Karpas-422 (cell line): ENCODE results near the gene RAB15. TPM values are rescaled to one million over a fixed set of nuclear protein-coding genes. Genes with fewer than 3 reads are reported as not detected.

Experiments used
- DNase-seq: peaks from one replicate; pipeline ENCODE4 v3.0.0-alpha.2; 2015
- H2AFZ ChIP-seq: fragments of 200-600 bp; sonication (generic); 2 replicates; pipeline ENCODE4 v1.6.1; 2014; ENCODE audit warnings: antibody characterized with exemption, low read length, mixed read lengths
- H3K27ac ChIP-seq: fragments of 200-600 bp; sonication (generic); 2 replicates; pipeline ENCODE4 v1.5.1; 2014; ENCODE audit warnings: mild to moderate bottlenecking, low read length, moderate library complexity
- H3K27me3 ChIP-seq: fragments of 200-600 bp; sonication (generic); 2 replicates; pipeline ENCODE4 v1.6.1; 2014; ENCODE audit warnings: low read length, mixed read lengths
- H3K36me3 ChIP-seq: fragments of 200-600 bp; sonication (generic); 2 replicates; pipeline ENCODE4 v1.6.1; 2014; ENCODE audit warnings: low read length, mixed read lengths; ENCODE audit not compliant: insufficient read depth
- H3K4me1 ChIP-seq: fragments of 200-600 bp; sonication (generic); 2 replicates; pipeline ENCODE4 v1.6.1; 2014; ENCODE audit warnings: mild to moderate bottlenecking, low read length, mixed read lengths
- H3K4me2 ChIP-seq: fragments of 200-600 bp; sonication (generic); 2 replicates; pipeline ENCODE4 v1.6.1; 2014; ENCODE audit warnings: low read length, low read depth, mild to moderate bottlenecking; ENCODE audit not compliant: poor library complexity, severe bottlenecking
- H3K4me3 ChIP-seq: fragments of 200-600 bp; sonication (generic); 2 replicates; pipeline ENCODE4 v1.5.1; 2014; ENCODE audit warnings: mild to moderate bottlenecking, antibody characterized with exemption, low read length, mixed read lengths
- H3K79me2 ChIP-seq: fragments of 200-600 bp; sonication (generic); 2 replicates; pipeline ENCODE4 v1.6.1; 2014; ENCODE audit warnings: mild to moderate bottlenecking, low read length, mixed read lengths
- H3K9ac ChIP-seq: fragments of 200-600 bp; sonication (generic); 2 replicates; pipeline ENCODE4 v1.6.0; 2014; ENCODE audit warnings: low read length
- H3K9me2 ChIP-seq: fragments of 200-600 bp; sonication (generic), shearing (Covaris generic); replicated peaks from 2 replicates; pipeline ENCODE4 v1.6.0; 2014; ENCODE audit warnings: mild to moderate bottlenecking, low read length, moderate library complexity; ENCODE audit not compliant: insufficient read depth
- H3K9me3 ChIP-seq: fragments of 300-700, 200-600 bp; sonication (generic); 2 replicates; pipeline ENCODE4 v1.6.1; 2014; ENCODE audit warnings: low read length, mixed read lengths
- H4K20me1 ChIP-seq: fragments of 200-600 bp; sonication (generic); 2 replicates; pipeline ENCODE4 v1.6.1; 2014; ENCODE audit warnings: mild to moderate bottlenecking, antibody characterized with exemption, low read length, low read depth; ENCODE audit not compliant: insufficient read depth
- total RNA-seq: library from RNA; depleted of rRNA; stranded (reverse); fragments of >200 nt; shearing (Covaris generic); gene quantifications from 2 replicates; pipeline ENCODE4 v1.2.3, GENCODE V29; 2014; ENCODE audit warnings: low replicate concordance

RAB15 gene
- total RNA-seq, 1 experiment from 2014 or later, result 1.2 TPM

- DNase-seq, result no peak
- Histone ChIP-seq H3K27me3 (no peaks in the 10 kb centered on the region), H4K20me1 (peaks cover 20% of the 10 kb centered on the region; the same call in 1 of the 2 replicates), H3K4me1 (no peaks in the 10 kb centered on the region), H3K4me2 (no peak overlapping the region), H3K9ac (no peak overlapping the region), H3K36me3 (peaks cover 81% of the 10 kb centered on the region), H3K79me2 (peaks cover 97% of the 10 kb centered on the region), H3K4me3 (no peak overlapping the region), H2AFZ (no peak overlapping the region), H3K9me2 (no peaks in the 10 kb centered on the region), H3K27ac (no peak overlapping the region), H3K9me3 (no peaks in the 10 kb centered on the region)
Measured at GRCh38 chr14:64927031-64927430, 45.1 kb downstream of the RAB15 start.

- no peaks in the 10 kb centered on the region for H3K27me3 ChIP-seq
- no peaks in the 10 kb centered on the region for H3K9me3 ChIP-seq
- H4K20me1 ChIP-seq, result peaks cover 25% of the 10 kb centered on the region; the same call in 1 of the 2 replicates
- H3K79me2 ChIP-seq, result peaks cover 97% of the 10 kb centered on the region
- no peak overlapping the region for H3K27ac ChIP-seq
- no peak overlapping the region for H3K9ac ChIP-seq
- no peak overlapping the region for H2AFZ ChIP-seq
- H3K4me1 ChIP-seq, result no peaks in the 10 kb centered on the region
- no peak for DNase-seq
- H3K4me3 ChIP-seq, result no peak overlapping the region
- H3K9me2 ChIP-seq, result no peaks in the 10 kb centered on the region
- peaks cover 80% of the 10 kb centered on the region for H3K36me3 ChIP-seq
- no peak overlapping the region for H3K4me2 ChIP-seq
Measured at GRCh38 chr14:64926398-64926995, 45.6 kb downstream of the RAB15 start.

GRCh38 chr14:64923015-64923414, 49.1 kb downstream of the RAB15 start:
- Histone ChIP-seq H3K9ac (no peak overlapping the region), H3K27me3 (no peaks in the 10 kb centered on the region), H3K9me3 (no peaks in the 10 kb centered on the region), H4K20me1 (peaks cover 27% of the 10 kb centered on the region), H3K79me2 (peaks cover 97% of the 10 kb centered on the region), H3K9me2 (no peaks in the 10 kb centered on the region), H3K36me3 (peaks cover 66% of the 10 kb centered on the region), H3K4me3 (no peak overlapping the region), H2AFZ (no peak overlapping the region), H3K4me2 (no peak overlapping the region), H3K27ac (no peak overlapping the region), H3K4me1 (0 out of 2 replicates have a peak, but pooled peaks cover 5% of the 10 kb centered on the region)
- DNase-seq, result no peak

DNA sequence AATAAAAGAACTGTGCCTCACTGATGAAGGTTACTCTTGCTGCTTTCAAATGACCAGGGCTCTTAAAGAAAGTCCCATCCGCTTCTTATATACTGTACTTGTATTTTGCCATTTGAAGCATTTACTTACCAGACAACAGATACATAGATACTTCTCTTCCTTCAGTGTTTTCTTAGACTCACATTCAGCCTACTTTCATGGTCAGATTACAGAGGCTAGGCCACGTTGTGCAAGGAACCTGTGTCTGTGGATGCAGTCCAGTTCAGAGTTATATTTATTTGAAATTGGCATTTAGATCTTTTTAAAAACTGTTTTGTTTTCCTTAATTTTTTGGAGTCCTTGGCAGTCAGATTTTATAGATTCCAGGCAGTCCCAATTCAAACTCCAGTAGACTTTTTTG, 51.7 kb downstream of the RAB15 start:
- H3K9me3 ChIP-seq, result no peaks in the 10 kb centered on the region
- no peak overlapping the region for H3K9ac ChIP-seq
- no peak overlapping the region for H2AFZ ChIP-seq
- H3K4me1 ChIP-seq, result peaks cover 20% of the 10 kb centered on the region
- no peak overlapping the region for H3K4me3 ChIP-seq
- H3K27me3 ChIP-seq, result no peaks in the 10 kb centered on the region
- no peak overlapping the region for H3K4me2 ChIP-seq
- DNase-seq, result no peak
- H3K27ac ChIP-seq, result no peak overlapping the region
- H3K36me3 ChIP-seq, result peaks cover 56% of the 10 kb centered on the region; the same call in 1 of the 2 replicates
- peaks cover 99% of the 10 kb centered on the region for H3K79me2 ChIP-seq
- peaks cover 22% of the 10 kb centered on the region for H4K20me1 ChIP-seq
- H3K9me2 ChIP-seq, result no peaks in the 10 kb centered on the region

DNA sequence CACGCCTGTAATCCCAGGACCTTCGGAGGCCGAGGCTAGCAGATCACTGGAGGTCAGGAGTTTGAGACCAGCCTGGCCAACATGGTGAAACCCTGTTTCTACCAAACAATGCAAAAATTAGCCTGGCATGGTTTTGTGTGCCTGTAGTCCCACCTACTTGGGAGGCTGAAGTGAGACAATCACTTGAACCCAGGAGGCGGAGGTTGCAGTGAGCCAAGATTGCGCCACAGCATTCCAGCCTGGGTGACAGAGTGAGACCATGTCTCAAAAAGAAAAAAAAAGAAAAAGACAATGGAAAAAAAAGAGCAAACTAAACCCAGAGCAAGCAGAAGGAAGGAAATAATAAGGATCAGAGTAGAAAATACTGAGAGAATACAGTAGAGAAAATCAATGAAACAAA, 52.5 kb downstream of the RAB15 start:
- H3K4me2 ChIP-seq, result no peak overlapping the region
- no peak overlapping the region for H3K4me3 ChIP-seq
- peaks cover 47% of the 10 kb centered on the region; the same call in 1 of the 2 replicates for H3K36me3 ChIP-seq
- no peaks in the 10 kb centered on the region for H3K9me3 ChIP-seq
- peaks cover 27% of the 10 kb centered on the region for H4K20me1 ChIP-seq
- peaks cover 24% of the 10 kb centered on the region for H3K4me1 ChIP-seq
- H3K79me2 ChIP-seq, result peaks cover 99% of the 10 kb centered on the region
- no peak overlapping the region for H3K27ac ChIP-seq
- DNase-seq, result no peak
- H3K9ac ChIP-seq, result no peak overlapping the region
- no peaks in the 10 kb centered on the region for H3K27me3 ChIP-seq
- no peak overlapping the region for H2AFZ ChIP-seq
- H3K9me2 ChIP-seq, result no peaks in the 10 kb centered on the region

GRCh38 chr14:64919215-64919614, 52.9 kb downstream of the RAB15 start:
- H3K79me2 ChIP-seq, result peaks cover 99% of the 10 kb centered on the region
- H3K4me1 ChIP-seq, result peaks cover 24% of the 10 kb centered on the region
- H4K20me1 ChIP-seq, result peaks cover 27% of the 10 kb centered on the region

GRCh38 chr14:64918216-64918615, 53.9 kb downstream of the RAB15 start:
- Histone ChIP-seq H2AFZ (no peak overlapping the region), H3K4me2 (no peak overlapping the region), H3K4me1 (peaks cover 29% of the 10 kb centered on the region), H3K9ac (no peak overlapping the region), H3K36me3 (peaks cover 37% of the 10 kb centered on the region; the same call in 1 of the 2 replicates), H4K20me1 (peaks cover 27% of the 10 kb centered on the region), H3K9me3 (no peaks in the 10 kb centered on the region), H3K27ac (no peak overlapping the region), H3K4me3 (no peak overlapping the region), H3K27me3 (no peaks in the 10 kb centered on the region), H3K79me2 (peaks cover 89% of the 10 kb centered on the region), H3K9me2 (no peaks in the 10 kb centered on the region)
- DNase-seq, result no peak

More at GRCh38 chr14:64919215-64919614, 52.9 kb downstream of the RAB15 start:
- no peak for DNase-seq
- Histone ChIP-seq H3K9ac (no peak overlapping the region), H3K4me2 (no peak overlapping the region), H3K36me3 (peaks cover 43% of the 10 kb centered on the region; the same call in 1 of the 2 replicates), H3K27me3 (no peaks in the 10 kb centered on the region), H2AFZ (no peak overlapping the region), H3K4me3 (no peak overlapping the region), H3K9me3 (no peaks in the 10 kb centered on the region), H3K9me2 (no peaks in the 10 kb centered on the region), H3K27ac (no peak overlapping the region)

DNA sequence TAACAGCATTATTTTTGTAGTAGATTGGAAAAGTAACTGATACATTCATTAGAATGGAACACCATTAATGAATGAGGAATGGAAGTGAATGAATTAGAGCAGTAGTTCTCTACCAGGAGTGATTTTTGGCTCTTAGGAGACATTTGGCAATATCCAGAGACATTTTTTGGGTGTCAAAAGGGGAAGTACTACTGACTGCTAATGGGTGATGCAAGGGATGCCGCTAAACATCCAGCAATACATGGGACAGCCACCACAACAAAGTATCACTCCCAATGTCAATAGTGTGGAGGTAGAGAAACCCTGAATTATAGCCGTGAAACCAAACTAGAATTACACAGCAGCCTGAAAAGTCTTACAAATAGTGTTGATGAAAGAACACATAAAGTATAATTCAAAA, 56.3 kb downstream of the RAB15 start:
- Histone ChIP-seq H3K9me3 (no peaks in the 10 kb centered on the region), H3K9ac (peak overlapping the region; percentile 90; the same call in 1 of the 2 replicates), H4K20me1 (peaks cover 17% of the 10 kb centered on the region), H3K4me1 (peaks cover 29% of the 10 kb centered on the region), H3K4me3 (peak overlapping the region; percentile 87), H3K4me2 (peak overlapping the region; percentile 82), H3K9me2 (no peaks in the 10 kb centered on the region), H2AFZ (no peak overlapping the region), H3K36me3 (peaks cover 26% of the 10 kb centered on the region; the same call in 1 of the 2 replicates), H3K27me3 (no peaks in the 10 kb centered on the region), H3K79me2 (peaks cover 66% of the 10 kb centered on the region), H3K27ac (0 out of 2 replicates have a peak overlapping the region, but pooled peaks have one; percentile 63)
- DNase-seq, result no peak
